H1 (cell line): ENCODE data around the gene GH1.

ENCODE experiments used
- EP300 ChIP-seq, 2 experiments: IDR thresholded peaks; 1 replicate in 1 of 2; 2 replicates in 1 of 2; pipeline ENCODE4 v1.6.1; 2011 to 2012; ENCODE audit warnings: low read depth in 2 of 2, low read length in 2 of 2, mild to moderate bottlenecking in 2 of 2, borderline replicate concordance in 1 of 2, inconsistent platforms in 1 of 2, moderate library complexity in 1 of 2
- EZH2 ChIP-seq: fragments of 200-600 bp; sonication (generic); IDR thresholded peaks from 2 replicates; pipeline ENCODE4 v1.7.1; 2012; ENCODE audit warnings: low read depth, mild to moderate bottlenecking, moderate library complexity, low read length, inconsistent platforms; ENCODE audit not compliant: severe bottlenecking
- KDM1A ChIP-seq: fragments of 200-600, 300-600 bp; sonication (generic); IDR thresholded peaks from 2 replicates; pipeline ENCODE4 v1.7.1; 2016; ENCODE audit warnings: mild to moderate bottlenecking, low read length, borderline replicate concordance
- MAFK ChIP-seq: IDR thresholded peaks from 2 replicates; pipeline ENCODE4 v1.6.1; 2012; ENCODE audit warnings: low read depth, mild to moderate bottlenecking, improper control_type of control experiment, low read length
- POLR2A ChIP-seq, 2 experiments: IDR thresholded peaks; 1 replicate in 1 of 2; 2 replicates in 1 of 2; pipeline ENCODE4 v1.6.1; 2011; ENCODE audit warnings: low read depth in 2 of 2, low read length in 2 of 2, mild to moderate bottlenecking in 2 of 2; ENCODE audit errors: control extremely low read depth in 1 of 2
- POLR2AphosphoS5 ChIP-seq: IDR thresholded peaks from 2 replicates; pipeline ENCODE4 v1.6.1; 2011; ENCODE audit warnings: low read depth, low read length
- RXRA ChIP-seq: IDR thresholded peaks from 2 replicates; pipeline ENCODE4 v1.6.1; 2011; ENCODE audit warnings: low read depth, mild to moderate bottlenecking, low read length, moderate library complexity; ENCODE audit not compliant: insufficient read depth
- TAF1 ChIP-seq: IDR thresholded peaks from 2 replicates; pipeline ENCODE4 v1.6.1; 2011; ENCODE audit warnings: mild to moderate bottlenecking, low read depth, low read length
- TEAD4 ChIP-seq: IDR thresholded peaks from 2 replicates; pipeline ENCODE4 v1.6.1; 2012; ENCODE audit warnings: low read depth, low read length, inconsistent platforms, mixed read lengths
- YY1 ChIP-seq: IDR thresholded peaks from 2 replicates; pipeline ENCODE4 v1.6.1; 2011; ENCODE audit warnings: low read depth, mild to moderate bottlenecking, low read length
- ZNF274 ChIP-seq: IDR thresholded peaks from 2 replicates; pipeline ENCODE4 v1.7.0; 2012; ENCODE audit warnings: low read length, borderline replicate concordance; ENCODE audit errors: extremely low read depth
- TF ChIP-seq, protein P1 (sequence below), 3 experiments: IDR thresholded peaks; 1 replicate in 2 of 3; 2 replicates in 1 of 3; pipeline versions ENCODE4 v1.5.1 to v1.6.1; 2011; ENCODE audit warnings: low read length in 3 of 3, mild to moderate bottlenecking in 3 of 3, inconsistent platforms in 2 of 3, low read depth in 1 of 3, moderate library complexity in 1 of 3; ENCODE audit not compliant: insufficient read depth in 1 of 3; ENCODE audit errors: control extremely low read depth in 1 of 3
- TF ChIP-seq, protein P2 (sequence below): IDR thresholded peaks from 2 replicates; pipeline ENCODE4 v1.6.1; 2011; ENCODE audit warnings: low read depth, mild to moderate bottlenecking, low read length; ENCODE audit not compliant: insufficient read depth

DNA sequence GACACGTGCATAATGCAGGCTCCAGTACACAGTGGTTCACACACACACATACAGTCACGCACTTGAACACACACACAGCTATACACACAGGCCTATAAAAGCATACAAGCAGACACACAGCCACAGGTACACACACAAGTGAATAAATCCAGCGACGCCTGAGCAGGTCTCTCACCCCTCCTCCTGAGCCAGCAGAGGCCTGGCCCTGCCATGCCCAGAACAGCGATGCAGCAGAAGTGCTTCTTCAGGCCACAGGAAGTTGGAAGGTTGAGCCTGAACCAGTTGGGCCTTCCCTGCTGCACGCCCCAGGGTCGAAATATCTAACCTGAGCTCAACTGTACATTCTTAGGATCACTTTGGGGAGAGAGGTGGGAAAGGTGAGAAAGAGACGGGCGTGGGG is 20.8 kb upstream of the GH1 start:
- no peak for TF ChIP-seq YY1
- no peak for TF ChIP-seq POLR2A (IDR thresholded peaks at IDR 0.05; ENCODE audit: control extremely low read depth in 1 of 2, low read depth in 2 of 2, low read length in 2 of 2)
- TF ChIP-seq, protein P1, sequence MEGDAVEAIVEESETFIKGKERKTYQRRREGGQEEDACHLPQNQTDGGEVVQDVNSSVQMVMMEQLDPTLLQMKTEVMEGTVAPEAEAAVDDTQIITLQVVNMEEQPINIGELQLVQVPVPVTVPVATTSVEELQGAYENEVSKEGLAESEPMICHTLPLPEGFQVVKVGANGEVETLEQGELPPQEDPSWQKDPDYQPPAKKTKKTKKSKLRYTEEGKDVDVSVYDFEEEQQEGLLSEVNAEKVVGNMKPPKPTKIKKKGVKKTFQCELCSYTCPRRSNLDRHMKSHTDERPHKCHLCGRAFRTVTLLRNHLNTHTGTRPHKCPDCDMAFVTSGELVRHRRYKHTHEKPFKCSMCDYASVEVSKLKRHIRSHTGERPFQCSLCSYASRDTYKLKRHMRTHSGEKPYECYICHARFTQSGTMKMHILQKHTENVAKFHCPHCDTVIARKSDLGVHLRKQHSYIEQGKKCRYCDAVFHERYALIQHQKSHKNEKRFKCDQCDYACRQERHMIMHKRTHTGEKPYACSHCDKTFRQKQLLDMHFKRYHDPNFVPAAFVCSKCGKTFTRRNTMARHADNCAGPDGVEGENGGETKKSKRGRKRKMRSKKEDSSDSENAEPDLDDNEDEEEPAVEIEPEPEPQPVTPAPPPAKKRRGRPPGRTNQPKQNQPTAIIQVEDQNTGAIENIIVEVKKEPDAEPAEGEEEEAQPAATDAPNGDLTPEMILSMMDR (IDR thresholded peaks at IDR 0.05; ENCODE audit: control extremely low read depth in 1 of 3, insufficient read depth in 1 of 3, low read depth in 1 of 3, low read length in 3 of 3): no peak
- no peak for TF ChIP-seq EP300 (IDR thresholded peaks at IDR 0.05; ENCODE audit: borderline replicate concordance in 1 of 2, low read depth in 2 of 2, low read length in 2 of 2)
- TF ChIP-seq TEAD4: no peak
- no peak for TF ChIP-seq TAF1
- TF ChIP-seq, protein P2, sequence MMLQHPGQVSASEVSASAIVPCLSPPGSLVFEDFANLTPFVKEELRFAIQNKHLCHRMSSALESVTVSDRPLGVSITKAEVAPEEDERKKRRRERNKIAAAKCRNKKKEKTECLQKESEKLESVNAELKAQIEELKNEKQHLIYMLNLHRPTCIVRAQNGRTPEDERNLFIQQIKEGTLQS: no peak
- TF ChIP-seq MAFK: no peak
- no peak for TF ChIP-seq EZH2
- no peak for TF ChIP-seq POLR2AphosphoS5
- TF ChIP-seq RXRA: no peak
- no peak for TF ChIP-seq KDM1A
- no peak for TF ChIP-seq ZNF274
